Thyroid gland (tissue), 4 donors: ENCODE measurements around the gene NATD1.

Experiments used
- CTCF ChIP-seq, 6 experiments: fragments of 200-600 bp in 3 of 6; fragments of 450-650 bp in 3 of 6; sonication (generic) in 3 of 6; IDR thresholded peaks; one replicate each; pipeline ENCODE4 v1.5.1; 2016 to 2019; ENCODE audit warnings: antibody characterized with exemption in 6 of 6, mild to moderate bottlenecking in 2 of 6, inconsistent platforms in 1 of 6, moderate library complexity in 1 of 6
- POLR2A ChIP-seq, 2 donors: fragments of 450-650 bp; IDR thresholded peaks; one replicate each; pipeline ENCODE4 v1.6.1; 2017; ENCODE audit warnings: antibody characterized with exemption in 2 of 2, mild to moderate bottlenecking in 2 of 2, moderate library complexity in 1 of 2

GRCh38 chr17:21246698-21247097 lies 6.5 kb downstream of the NATD1 start:
- no peak for TF ChIP-seq CTCF (IDR thresholded peaks at IDR 0.05)
- no peak for TF ChIP-seq POLR2A (IDR thresholded peaks at IDR 0.05)
